Measurements from ENCODE around the gene EN1.

GRCh38 chr2:118817469-118817868, 30.0 kb downstream of the EN1 start:
- no peak for TF ChIP-seq CTCF (conservative IDR thresholded peaks at IDR 0.05; ENCODE audit: low read length)
- no peak for TF ChIP-seq EZH2phosphoT487 (IDR thresholded peaks at IDR 0.05; ENCODE audit: borderline replicate concordance)

All from Loucy (cell line).